ENCODE results near the gene PTPN4.

PTPN4 gene

GRCh38 chr2:119745566-119745965 lies 14.2 kb upstream of the PTPN4 start:
- peaks cover 2% of the 10 kb centered on the region for H3K4me1 ChIP-seq (ENCODE audit: control insufficient read depth, insufficient read depth, low read depth, low read length)
- H2AK5ac ChIP-seq (ENCODE audit: low read length, severe bottlenecking), result no peak overlapping the region
- no peaks in the 10 kb centered on the region for H3K79me1 ChIP-seq (replicated peaks; ENCODE audit: low read length, poor library complexity, severe bottlenecking)
- WGBS, result 78% methylated on average over 2 of the region's 2 CpGs
- no peak overlapping the region for H2BK15ac ChIP-seq (ENCODE audit: low read depth, poor library complexity, severe bottlenecking)
- no peak overlapping the region for H3K9ac ChIP-seq (ENCODE audit: low read length)
- H3K27me3 ChIP-seq (ENCODE audit: control insufficient read depth in 1 of 2, insufficient read depth in 1 of 2, low read length in 2 of 2), result peaks cover 0 to 3% of the 10 kb centered on the region in 2 experiments
- no peak overlapping the region for H3K4me2 ChIP-seq (ENCODE audit: low read length, poor library complexity, severe bottlenecking)
- H4K91ac ChIP-seq (ENCODE audit: low read length), result no peak overlapping the region
- H2AFZ ChIP-seq (ENCODE audit: low read depth, low read length), result no peak overlapping the region
- no peak overlapping the region for H2BK12ac ChIP-seq (ENCODE audit: low read length in 2 of 2)
- H4K8ac ChIP-seq (ENCODE audit: low read length), result peak overlapping the region; percentile 4
- no peak overlapping the region for H2BK5ac ChIP-seq (ENCODE audit: low read depth, low read length, poor library complexity, severe bottlenecking)
- no peak overlapping the region for H2BK120ac ChIP-seq (ENCODE audit: low read depth, low read length)
- no peak overlapping the region for H3K4ac ChIP-seq (ENCODE audit: low read depth in 1 of 2, low read length in 2 of 2)
- no peak overlapping the region for H3K23ac ChIP-seq (ENCODE audit: low read length in 2 of 2)
- no peak overlapping the region for H3K18ac ChIP-seq (ENCODE audit: low read depth in 1 of 2, low read length in 2 of 2)
- H3K27ac ChIP-seq (ENCODE audit: low read length, poor library complexity, severe bottlenecking), result no peak overlapping the region
- H3K9me3 ChIP-seq (ENCODE audit: control insufficient read depth, low read length), result no peaks in the 10 kb centered on the region
- DNase-seq, result no peak
- no peak overlapping the region for H3K4me3 ChIP-seq (ENCODE audit: insufficient read depth in 1 of 2, low read depth in 1 of 2, low read length in 2 of 2)
- peak overlapping the region in 1 of 2 experiments; percentile 86 for H3K14ac ChIP-seq (ENCODE audit: low read length in 2 of 2)
- H3K36me3 ChIP-seq (ENCODE audit: control insufficient read depth in 1 of 2, insufficient read depth in 2 of 2, low read depth in 1 of 2, low read length in 2 of 2), result no peaks in the 10 kb centered on the region

DNA sequence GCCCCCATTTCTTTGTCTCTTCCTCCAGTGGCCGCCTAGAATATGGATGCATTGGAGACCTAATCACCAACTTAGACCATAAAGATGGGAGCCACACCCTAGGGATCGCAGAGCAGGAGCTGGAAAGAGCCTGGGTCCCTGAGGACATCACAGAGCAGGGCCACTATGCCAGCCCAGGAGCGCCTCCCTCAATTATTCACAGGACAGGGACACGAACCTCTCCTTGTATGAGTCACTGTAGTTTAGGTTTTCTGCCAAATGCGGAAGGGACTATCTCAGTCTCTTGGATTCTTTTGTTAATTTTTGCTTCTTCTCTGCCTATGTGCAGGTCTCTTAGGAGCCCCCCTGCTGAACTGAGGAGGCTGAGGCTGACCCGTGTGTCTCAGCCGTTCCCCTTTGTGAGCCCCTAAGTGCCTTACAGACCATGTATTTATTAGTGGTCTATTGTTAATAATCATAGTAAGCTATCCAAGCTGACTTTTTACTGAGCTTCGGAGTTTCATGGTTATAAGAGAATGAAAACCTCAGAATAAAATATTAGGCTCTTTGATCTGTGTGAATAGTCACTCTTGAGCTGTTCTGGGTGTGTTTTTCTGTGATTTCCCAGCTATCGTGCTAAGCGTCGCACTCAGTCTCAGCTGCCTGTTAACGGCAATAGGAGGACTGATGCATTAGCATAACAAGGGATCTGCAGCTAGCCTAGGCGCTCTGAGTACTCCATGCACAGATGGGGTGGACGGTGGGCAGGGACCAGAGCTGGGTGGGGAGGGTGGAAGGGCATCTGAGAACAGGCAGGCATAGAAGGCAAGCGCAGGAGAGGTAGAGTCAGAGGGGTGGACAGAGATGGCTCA lies 12.7 kb upstream of the PTPN4 start:
- no peak overlapping the region for H3K18ac ChIP-seq (ENCODE audit: low read depth in 1 of 2, low read length in 2 of 2)
- H3K9ac ChIP-seq (ENCODE audit: low read length), result peak overlapping the region; percentile 45
- H3K14ac ChIP-seq (ENCODE audit: low read length in 2 of 2), result no peak overlapping the region
- H3K27me3 ChIP-seq (ENCODE audit: control insufficient read depth in 1 of 2, insufficient read depth in 1 of 2, low read length in 2 of 2), result peaks cover 0 to under 1% of the 10 kb centered on the region in 2 experiments
- H3K36me3 ChIP-seq (ENCODE audit: control insufficient read depth in 1 of 2, insufficient read depth in 2 of 2, low read depth in 1 of 2, low read length in 2 of 2), result no peaks in the 10 kb centered on the region
- H2BK120ac ChIP-seq (ENCODE audit: low read depth, low read length), result no peak overlapping the region
- no peak overlapping the region for H2BK15ac ChIP-seq (ENCODE audit: low read depth, poor library complexity, severe bottlenecking)
- no peak overlapping the region for H4K91ac ChIP-seq (ENCODE audit: low read length)
- H3K79me1 ChIP-seq (replicated peaks; ENCODE audit: low read length, poor library complexity, severe bottlenecking), result no peaks in the 10 kb centered on the region
- no peak overlapping the region for H3K4ac ChIP-seq (ENCODE audit: low read depth in 1 of 2, low read length in 2 of 2)
- no peak overlapping the region for H4K8ac ChIP-seq (ENCODE audit: low read length)
- no peak overlapping the region for H2AFZ ChIP-seq (ENCODE audit: low read depth, low read length)
- DNase-seq, result no peak
- H2BK5ac ChIP-seq (ENCODE audit: low read depth, low read length, poor library complexity, severe bottlenecking), result no peak overlapping the region
- H2BK12ac ChIP-seq (ENCODE audit: low read length in 2 of 2), result no peak overlapping the region
- no peak overlapping the region for H2AK5ac ChIP-seq (ENCODE audit: low read length, severe bottlenecking)
- no peaks in the 10 kb centered on the region for H3K9me3 ChIP-seq (ENCODE audit: control insufficient read depth, low read length)
- peaks cover 3% of the 10 kb centered on the region for H3K4me1 ChIP-seq (ENCODE audit: control insufficient read depth, insufficient read depth, low read depth, low read length)
- H3K27ac ChIP-seq (ENCODE audit: low read length, poor library complexity, severe bottlenecking), result no peak overlapping the region
- 64% methylated on average over 14 of the region's 15 CpGs for WGBS
- peak overlapping the region in 1 of 2 experiments; percentile 26 for H3K4me3 ChIP-seq (ENCODE audit: insufficient read depth in 1 of 2, low read depth in 1 of 2, low read length in 2 of 2)
- H3K23ac ChIP-seq (ENCODE audit: low read length in 2 of 2), result no peak overlapping the region
- H3K4me2 ChIP-seq (ENCODE audit: low read length, poor library complexity, severe bottlenecking), result no peak overlapping the region

DNA sequence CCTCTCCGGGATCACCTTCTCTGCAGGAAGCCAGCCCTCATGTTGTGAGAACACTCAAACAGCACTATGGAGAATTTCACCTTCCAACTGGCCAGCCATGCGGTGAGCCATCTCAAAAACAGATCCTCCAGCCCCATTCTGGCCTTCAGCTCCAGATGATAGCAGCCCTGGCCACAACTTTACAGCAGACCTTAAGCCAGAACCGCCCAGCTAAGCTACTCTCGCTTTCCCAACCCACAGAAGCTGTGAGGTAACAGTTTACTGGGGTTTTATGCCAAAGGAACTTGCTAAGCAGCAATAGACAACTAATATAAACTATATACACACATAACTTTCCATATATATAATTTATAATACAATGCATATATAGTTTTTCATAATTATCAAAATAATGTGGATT lies 11.6 kb upstream of the PTPN4 start:
- Histone ChIP-seq H3K18ac (ENCODE audit: low read depth in 1 of 2, low read length in 2 of 2) (no peak overlapping the region), H3K79me1 (replicated peaks; ENCODE audit: low read length, poor library complexity, severe bottlenecking) (no peaks in the 10 kb centered on the region), H3K4ac (ENCODE audit: low read depth in 1 of 2, low read length in 2 of 2) (no peak overlapping the region), H3K14ac (ENCODE audit: low read length in 2 of 2) (no peak overlapping the region), H3K23ac (ENCODE audit: low read length in 2 of 2) (no peak overlapping the region), H2BK5ac (ENCODE audit: low read depth, low read length, poor library complexity, severe bottlenecking) (no peak overlapping the region), H3K9me3 (ENCODE audit: control insufficient read depth, low read length) (no peaks in the 10 kb centered on the region), H3K36me3 (ENCODE audit: control insufficient read depth in 1 of 2, insufficient read depth in 2 of 2, low read depth in 1 of 2, low read length in 2 of 2) (no peaks in the 10 kb centered on the region), H4K91ac (ENCODE audit: low read length) (no peak overlapping the region), H3K27me3 (ENCODE audit: control insufficient read depth in 1 of 2, insufficient read depth in 1 of 2, low read length in 2 of 2) (no peaks in the 10 kb centered on the region), H3K27ac (ENCODE audit: low read length, poor library complexity, severe bottlenecking) (no peak overlapping the region), H4K8ac (ENCODE audit: low read length) (no peak overlapping the region), H3K4me1 (ENCODE audit: control insufficient read depth, insufficient read depth, low read depth, low read length) (peaks cover 3% of the 10 kb centered on the region), H2AK5ac (ENCODE audit: low read length, severe bottlenecking) (no peak overlapping the region), H3K4me2 (ENCODE audit: low read length, poor library complexity, severe bottlenecking) (no peak overlapping the region), H2BK12ac (ENCODE audit: low read length in 2 of 2) (no peak overlapping the region), H3K4me3 (ENCODE audit: insufficient read depth in 1 of 2, low read depth in 1 of 2, low read length in 2 of 2) (no peak overlapping the region), H2BK120ac (ENCODE audit: low read depth, low read length) (no peak overlapping the region), H2BK15ac (ENCODE audit: low read depth, poor library complexity, severe bottlenecking) (no peak overlapping the region), H3K9ac (ENCODE audit: low read length) (no peak overlapping the region), H2AFZ (ENCODE audit: low read depth, low read length) (no peak overlapping the region)
- 100% methylated on average over 2 of the region's 4 CpGs for WGBS
- DNase-seq, result no peak

GRCh38 chr2:119749477-119750012 lies 10.2 kb upstream of the PTPN4 start:
- Histone ChIP-seq H3K9ac (ENCODE audit: low read length) (no peak overlapping the region), H2BK12ac (ENCODE audit: low read length in 2 of 2) (no peak overlapping the region), H3K27me3 (ENCODE audit: control insufficient read depth in 1 of 2, insufficient read depth in 1 of 2, low read length in 2 of 2) (no peaks in the 10 kb centered on the region), H2BK120ac (ENCODE audit: low read depth, low read length) (no peak overlapping the region), H3K18ac (ENCODE audit: low read depth in 1 of 2, low read length in 2 of 2) (no peak overlapping the region), H3K9me3 (ENCODE audit: control insufficient read depth, low read length) (no peaks in the 10 kb centered on the region), H3K27ac (ENCODE audit: low read length, poor library complexity, severe bottlenecking) (peak overlapping the region; percentile 21), H2AFZ (ENCODE audit: low read depth, low read length) (no peak overlapping the region), H3K14ac (ENCODE audit: low read length in 2 of 2) (no peak overlapping the region), H3K4ac (ENCODE audit: low read depth in 1 of 2, low read length in 2 of 2) (no peak overlapping the region), H2BK15ac (ENCODE audit: low read depth, poor library complexity, severe bottlenecking) (no peak overlapping the region), H3K4me2 (ENCODE audit: low read length, poor library complexity, severe bottlenecking) (no peak overlapping the region), H4K91ac (ENCODE audit: low read length) (no peak overlapping the region), H3K23ac (ENCODE audit: low read length in 2 of 2) (no peak overlapping the region), H2AK5ac (ENCODE audit: low read length, severe bottlenecking) (no peak overlapping the region), H3K36me3 (ENCODE audit: control insufficient read depth in 1 of 2, insufficient read depth in 2 of 2, low read depth in 1 of 2, low read length in 2 of 2) (no peaks in the 10 kb centered on the region), H3K4me3 (ENCODE audit: insufficient read depth in 1 of 2, low read depth in 1 of 2, low read length in 2 of 2) (no peak overlapping the region), H2BK5ac (ENCODE audit: low read depth, low read length, poor library complexity, severe bottlenecking) (no peak overlapping the region), H3K4me1 (ENCODE audit: control insufficient read depth, insufficient read depth, low read depth, low read length) (peaks cover 3% of the 10 kb centered on the region), H4K8ac (ENCODE audit: low read length) (no peak overlapping the region), H3K79me1 (replicated peaks; ENCODE audit: low read length, poor library complexity, severe bottlenecking) (no peaks in the 10 kb centered on the region)
- WGBS, result no CpG with 5 or more reads among the region's 1 CpG
- no peak for DNase-seq

Measured in mesenchymal stem cell (in vitro differentiated cells and primary cell).